K562 (cell line): ENCODE results near the gene ZNRF1.

Experiments used
- CHD2 ChIP-seq: IDR thresholded peaks from 2 replicates; pipeline ENCODE4 v1.6.1; 2011; ENCODE audit warnings: low read depth, low read length
- NFE2L1 ChIP-seq: fragments of 450-650 bp; IDR thresholded peaks from 2 replicates; pipeline ENCODE4 v1.6.1; 2016; ENCODE audit warnings: missing genetic modification characterization, low read depth, mild to moderate bottlenecking, missing compliant biosample characterization, moderate library complexity, borderline replicate concordance
- POLR2A ChIP-seq: fragments of 450-650 bp; conservative IDR thresholded peaks from 2 replicates; pipeline ENCODE4 v1.6.1; 2016
- SIN3A ChIP-seq, 2 experiments: fragments of 150-350 bp in 1 of 2; IDR thresholded peaks; 2 replicates each; pipeline ENCODE4 v1.6.1; 2011 to 2016; ENCODE audit warnings: borderline replicate concordance in 2 of 2, low read depth in 2 of 2, low read length in 2 of 2, mild to moderate bottlenecking in 2 of 2, moderate library complexity in 2 of 2; ENCODE audit not compliant: control insufficient read depth in 1 of 2
- TCF3 ChIP-seq: sonication (generic); formaldehyde crosslinking; IDR thresholded peaks from 2 replicates; pipeline ENCODE4 v1.4.0; 2020; ENCODE audit warnings: mild to moderate bottlenecking, missing genetic modification reagents
- ZNF263 ChIP-seq: sonication (generic); formaldehyde crosslinking; IDR thresholded peaks from 2 replicates; pipeline ENCODE4 v1.8.0; 2022; ENCODE audit warnings: mild to moderate bottlenecking, missing genetic modification reagents, borderline replicate concordance

- TF ChIP-seq NFE2L1 (tag) (no peak), CHD2 (no peak), ZNF263 (no peak), TCF3 (CRISPR knock-in tag) (no peak), SIN3A (IDR thresholded peaks at IDR 0.05; ENCODE audit: borderline replicate concordance in 2 of 2, control insufficient read depth in 1 of 2, low read depth in 2 of 2, low read length in 2 of 2) (no peak), POLR2A (no peak)
Measured at GRCh38 chr16:75035410-75035968, 36.7 kb downstream of the ZNRF1 start.
